Cortex of kidney (tissue), 1 donor: ENCODE results near the gene ARHGAP23.
"Not testable (repeated sequence)": the region's sequence is repeated elsewhere in the genome, so short reads cannot be mapped to it uniquely, and the experiment has no call there.

Experiments used
- DNase-seq: peaks from one replicate; lab custom pipeline; 2025; lab: John Stamatoyannopoulos, UW

The ARHGAP23 gene

GRCh38 chr17:38528141-38528540 is 99.9 kb downstream of the ARHGAP23 start:
- DNase-seq = not testable (repeated sequence)

DNA sequence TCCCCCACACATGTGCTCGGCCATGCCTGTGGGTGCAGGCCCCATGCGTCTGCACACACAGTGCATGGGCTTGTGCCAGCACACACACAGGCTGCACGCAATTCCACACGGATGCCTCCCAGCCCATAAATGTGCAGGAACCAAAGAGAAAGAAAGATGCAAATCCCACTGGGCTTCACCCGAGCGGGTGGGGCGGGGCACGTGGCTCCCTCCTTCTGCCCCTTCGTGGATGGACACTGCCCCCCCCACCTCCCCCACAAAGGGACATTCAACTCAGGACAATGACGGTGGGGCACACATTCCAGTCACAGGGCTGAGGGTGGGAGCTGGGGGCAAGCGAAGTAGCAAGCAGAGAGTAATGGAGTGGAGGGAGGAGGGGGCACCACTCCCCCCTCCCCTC is 102.6 kb downstream of the ARHGAP23 start:
- DNase-seq = not testable (repeated sequence)

- not testable (repeated sequence) for DNase-seq
Measured at GRCh38 chr17:38531761-38532160, 103.5 kb downstream of the ARHGAP23 start.

DNA sequence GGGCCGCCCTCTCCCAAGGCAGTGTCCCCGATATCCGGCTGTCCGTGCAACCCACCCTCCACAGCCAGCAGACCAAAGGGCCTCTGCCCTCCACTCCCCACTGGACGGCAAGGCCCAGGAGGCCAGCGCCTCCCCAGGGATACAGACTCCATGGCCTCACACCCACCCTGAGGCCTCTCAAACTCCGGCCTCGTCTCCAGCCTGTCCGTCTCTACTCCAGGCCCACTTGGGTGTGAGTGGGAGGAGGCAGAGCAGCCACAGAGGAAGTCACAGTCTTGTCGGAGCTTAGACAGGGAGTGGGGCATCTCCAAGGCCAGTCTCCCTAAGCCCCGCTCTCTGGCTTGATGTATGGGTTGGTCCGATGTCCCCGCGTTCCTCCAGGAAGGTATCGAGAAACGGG is 104.2 kb downstream of the ARHGAP23 start:
- no peak for DNase-seq

DNA sequence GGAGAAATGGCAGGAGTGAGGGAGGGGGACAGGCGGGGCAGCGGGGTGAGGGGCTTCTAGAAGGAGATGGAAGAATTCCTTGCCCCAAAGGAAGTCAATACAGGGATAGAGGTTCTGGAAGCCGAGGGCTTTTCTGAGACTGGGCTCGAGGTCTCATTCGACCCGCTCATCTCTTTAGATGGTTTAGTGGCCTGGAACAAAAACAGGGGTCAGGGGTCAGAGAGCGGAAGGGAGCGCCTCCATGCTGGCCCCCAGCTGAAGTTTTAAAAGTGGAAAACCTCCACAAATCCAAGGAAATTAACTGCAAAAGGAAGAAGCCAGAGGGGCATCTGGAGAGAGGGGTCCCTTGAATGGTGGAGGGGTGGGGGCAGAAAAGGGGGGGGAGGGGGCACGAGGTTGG is 105.0 kb downstream of the ARHGAP23 start:
- DNase-seq = no peak

- DNase-seq = no peak
Measured at GRCh38 chr17:38533866-38534497, 105.7 kb downstream of the ARHGAP23 start.

- no peak for DNase-seq
Measured at GRCh38 chr17:38534498-38534885, 106.2 kb downstream of the ARHGAP23 start.

- no peak for DNase-seq
Measured at GRCh38 chr17:38535886-38536285, 107.6 kb downstream of the ARHGAP23 start.

GRCh38 chr17:38536661-38537060 is 108.4 kb downstream of the ARHGAP23 start:
- DNase-seq = no peak

- DNase-seq = no peak
Measured at GRCh38 chr17:38538906-38539305, 110.6 kb downstream of the ARHGAP23 start.

- DNase-seq = no peak
Measured at GRCh38 chr17:38539386-38539785, 111.1 kb downstream of the ARHGAP23 start.

- DNase-seq = no peak
Measured at GRCh38 chr17:38540514-38541045, 112.3 kb downstream of the ARHGAP23 start.

DNA sequence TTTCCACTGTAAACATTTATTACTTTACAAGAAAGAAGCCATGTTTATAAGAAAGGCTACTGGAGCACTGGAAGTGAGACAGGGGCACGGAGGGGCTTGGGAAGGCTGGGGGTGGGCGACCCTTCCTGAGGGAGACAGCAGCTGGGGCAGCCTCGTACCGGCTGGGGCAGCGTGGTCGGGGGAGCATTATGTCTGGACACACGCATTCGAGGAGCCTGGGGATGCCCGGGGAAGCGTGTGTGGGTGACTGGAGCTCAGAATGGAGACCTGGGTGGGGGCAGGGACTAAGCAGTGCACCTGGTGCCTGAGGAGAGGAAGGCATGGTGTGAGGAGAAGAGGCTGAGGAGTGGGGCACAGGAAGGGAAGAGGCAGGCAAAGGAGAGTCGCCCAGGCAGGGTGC is 113.0 kb downstream of the ARHGAP23 start:
- no peak for DNase-seq

DNA sequence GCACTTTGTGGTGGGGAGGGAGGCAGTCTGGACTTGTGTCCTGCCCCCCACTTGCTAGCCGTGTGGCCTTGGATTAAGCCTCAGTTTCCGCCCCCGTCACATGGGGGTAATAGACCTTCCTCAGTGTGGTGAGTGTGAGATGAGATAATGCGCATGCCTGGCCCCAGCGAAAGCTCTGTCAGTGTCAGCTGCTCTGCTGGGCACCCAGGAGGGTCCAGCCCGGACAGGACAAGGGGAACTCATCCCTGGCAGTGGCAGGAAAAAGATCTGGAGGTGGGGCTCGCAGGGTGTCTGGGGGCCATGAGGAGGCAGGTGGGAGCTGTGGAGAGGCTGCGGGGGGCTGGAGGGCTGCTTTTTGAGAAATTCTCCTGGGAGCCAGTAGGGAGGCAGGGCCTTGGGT is 114.0 kb downstream of the ARHGAP23 start:
- DNase-seq = no peak

GRCh38 chr17:38543403-38544174 is 115.3 kb downstream of the ARHGAP23 start:
- no peak for DNase-seq

DNA sequence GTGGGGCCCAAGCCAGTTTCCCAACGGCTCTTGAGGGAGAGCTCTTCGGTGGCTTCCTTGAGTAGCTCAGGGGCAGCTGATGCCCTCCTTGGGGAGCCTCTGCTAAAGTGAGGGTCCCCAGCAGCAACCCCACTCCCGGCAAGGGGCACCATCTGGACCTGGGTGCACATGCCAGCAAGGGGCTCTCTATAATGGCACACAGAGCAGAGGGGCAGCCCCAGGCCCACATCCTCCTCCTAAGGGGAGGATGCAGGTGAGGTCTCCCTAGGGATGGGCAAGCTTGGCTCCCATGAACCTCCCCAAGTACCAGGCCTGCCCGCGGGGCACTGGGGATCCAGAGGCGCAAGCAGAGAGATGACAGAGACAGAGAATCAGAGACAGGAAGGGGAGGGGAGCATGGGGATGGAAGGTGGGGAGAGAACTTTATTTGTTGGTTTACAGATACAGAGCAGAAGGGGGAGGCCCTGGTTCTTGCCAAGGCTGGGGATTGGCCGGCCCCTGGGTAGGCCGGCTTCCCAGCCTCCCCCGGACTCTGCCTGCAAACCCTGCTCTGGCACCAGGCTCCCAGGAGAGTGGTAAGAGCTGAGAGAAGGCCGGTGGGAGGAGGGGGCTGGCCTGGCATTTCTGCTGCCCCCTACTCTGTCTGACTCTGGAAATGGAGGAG is 116.0 kb downstream of the ARHGAP23 start:
- DNase-seq = no peak

DNA sequence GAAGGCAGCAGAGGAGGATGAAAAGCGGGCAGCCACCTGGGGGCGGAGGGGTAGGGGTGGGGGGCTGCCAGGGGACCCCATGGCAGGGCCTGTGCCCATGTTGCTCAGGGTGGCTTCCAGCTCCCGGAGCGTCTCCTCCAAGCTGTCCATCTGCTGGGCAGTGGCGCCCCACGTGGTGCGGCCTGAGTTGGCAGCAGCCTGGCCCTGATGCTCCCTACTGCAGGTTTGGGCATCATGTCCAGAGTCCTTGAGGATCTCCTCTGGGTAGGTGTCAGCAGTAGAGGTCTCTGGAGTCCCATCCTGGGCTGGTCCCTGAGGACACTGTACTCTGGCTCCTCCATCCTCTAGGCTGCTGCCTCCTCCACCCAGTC is 116.6 kb downstream of the ARHGAP23 start:
- no peak for DNase-seq

DNA sequence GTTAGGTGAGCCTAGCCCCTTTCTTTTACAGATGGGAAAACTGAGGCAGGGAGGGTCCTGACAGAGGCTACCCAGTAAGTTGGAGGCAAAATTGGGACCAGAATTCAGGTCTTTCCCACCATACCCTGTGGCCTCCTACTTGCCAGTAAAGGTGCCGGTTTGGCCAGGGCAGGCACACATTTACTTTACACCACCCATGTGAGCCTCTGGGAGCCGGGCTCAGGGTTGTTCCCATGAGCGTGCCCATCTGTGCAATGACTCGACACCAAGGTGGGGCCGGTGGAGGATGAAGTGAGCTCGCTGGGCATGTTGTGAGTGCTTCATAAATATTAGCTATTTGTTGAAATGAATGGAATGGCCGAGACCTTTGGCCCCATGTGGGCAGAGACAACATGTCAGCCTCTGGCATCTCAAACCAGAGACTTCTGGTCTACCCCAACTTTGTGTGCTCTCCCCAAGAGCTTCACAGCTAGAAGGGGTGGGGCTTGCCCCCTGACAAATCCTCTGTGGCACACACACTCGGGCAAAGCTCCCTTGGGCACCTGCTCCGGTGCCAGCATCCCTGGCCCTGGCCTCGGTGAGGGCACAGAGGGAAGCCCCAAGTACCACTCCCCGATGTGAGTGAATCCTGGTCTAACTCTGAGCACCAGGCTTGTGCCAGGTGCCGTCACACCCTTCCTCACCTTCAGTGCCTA is 117.4 kb downstream of the ARHGAP23 start:
- DNase-seq = no peak

DNA sequence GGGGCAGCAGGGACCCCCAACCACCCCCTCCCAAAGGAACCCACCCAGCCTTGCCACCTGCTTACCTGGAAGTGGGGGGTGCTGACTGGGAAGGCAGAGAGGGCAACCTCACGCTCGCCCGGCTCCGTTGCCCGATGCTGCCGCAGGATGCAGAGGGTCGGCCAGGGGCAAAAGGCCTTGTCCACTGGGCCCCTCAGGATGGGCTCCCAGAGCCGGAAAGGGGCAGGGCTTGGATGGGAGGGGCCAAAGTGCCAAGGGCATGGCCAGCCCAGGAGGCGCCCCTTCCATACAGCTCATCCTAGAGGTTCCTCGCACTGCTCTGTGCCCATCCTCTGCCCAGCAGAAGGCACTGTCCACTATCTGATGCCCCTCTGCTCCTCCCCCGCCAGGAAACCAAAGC is 118.1 kb downstream of the ARHGAP23 start:
- no peak for DNase-seq

DNA sequence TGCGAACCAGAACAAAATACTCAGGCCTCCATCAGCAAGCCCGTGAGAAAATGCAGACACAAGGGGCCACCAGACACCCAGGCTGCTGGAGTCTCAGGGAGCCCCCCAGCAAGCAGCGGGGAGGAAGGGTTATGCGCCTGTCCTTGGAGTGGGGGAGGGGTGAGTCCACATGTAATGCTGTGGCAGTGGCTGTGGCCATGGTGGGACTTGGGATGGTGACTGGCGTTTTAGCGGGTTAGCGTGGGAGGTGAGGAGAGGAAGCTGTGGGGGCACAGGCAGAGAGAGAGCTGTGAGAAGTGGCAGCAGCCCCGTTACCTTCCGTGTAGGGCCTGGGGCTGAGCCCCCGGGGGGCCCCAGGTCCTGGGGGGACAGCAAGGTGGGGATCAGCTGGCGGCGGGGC is 119.2 kb downstream of the ARHGAP23 start:
- DNase-seq = no peak

GRCh38 chr17:38549285-38549684 is 121.0 kb downstream of the ARHGAP23 start:
- DNase-seq = no peak

DNA sequence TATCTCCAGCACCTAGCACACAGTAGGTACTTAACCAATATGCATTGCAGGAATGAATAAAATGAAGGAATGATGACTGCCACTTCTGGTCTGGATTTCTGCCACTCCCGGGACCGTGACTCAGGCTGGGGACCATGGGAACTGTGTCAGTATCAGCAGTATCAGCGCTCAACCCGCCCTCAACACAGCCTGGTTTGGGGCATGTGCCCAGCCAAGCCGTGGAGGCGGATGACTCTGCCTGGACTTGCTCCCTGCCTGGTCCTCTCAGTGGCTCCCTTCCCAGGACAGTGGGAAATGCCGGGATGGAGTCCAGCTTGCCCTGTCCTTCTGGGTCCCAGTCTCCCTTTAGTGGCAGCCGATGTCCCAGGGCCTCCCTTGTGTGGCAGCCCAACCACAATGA is 122.4 kb downstream of the ARHGAP23 start:
- no peak for DNase-seq
